Smooth muscle cell (in vitro differentiated cells): Measurements from ENCODE around the gene C3orf20. TPM values are rescaled to one million over a fixed set of nuclear protein-coding genes. Genes with fewer than 3 reads are reported as not detected.

Source experiments
- DNase-seq: peaks from one replicate; lab custom pipeline; 2025; ENCODE audit not compliant: unreplicated experiment; lab: John Stamatoyannopoulos, UW
- H2AFZ ChIP-seq: fragments of 200-600 bp; sonication (generic); 2 replicates; pipeline ENCODE4 v1.6.0; 2016; ENCODE audit warnings: antibody characterized with exemption, low read depth, mild to moderate bottlenecking
- H3F3A ChIP-seq: fragments of 200-600 bp; sonication (generic); 2 replicates; pipeline ENCODE4 v1.6.0; 2017; ENCODE audit warnings: antibody characterized with exemption, low read depth
- H3K27ac ChIP-seq: fragments of 200-600 bp; sonication (generic); 2 replicates; pipeline ENCODE4 v1.5.1; 2016; ENCODE audit warnings: low read depth, mild to moderate bottlenecking
- H3K27me3 ChIP-seq: fragments of 200-600 bp; sonication (generic); 2 replicates; pipeline ENCODE4 v1.6.1; 2016; ENCODE audit warnings: low read depth, mild to moderate bottlenecking
- H3K36me3 ChIP-seq: fragments of 200-600 bp; sonication (generic); 2 replicates; pipeline ENCODE4 v1.5.1; 2016; ENCODE audit warnings: low read depth
- H3K4me1 ChIP-seq: fragments of 200-600 bp; sonication (generic); 2 replicates; pipeline ENCODE4 v1.5.1; 2016; ENCODE audit warnings: low read depth
- H3K4me2 ChIP-seq: fragments of 200-600 bp; sonication (generic); 2 replicates; pipeline ENCODE4 v1.6.0; 2016; ENCODE audit warnings: mild to moderate bottlenecking
- H3K4me3 ChIP-seq: fragments of 200-600 bp; sonication (generic); 2 replicates; pipeline ENCODE4 v1.5.1; 2016; ENCODE audit warnings: mild to moderate bottlenecking
- H3K79me2 ChIP-seq: fragments of 200-600 bp; sonication (generic); 2 replicates; pipeline ENCODE4 v1.6.0; 2016; ENCODE audit warnings: low read depth, mild to moderate bottlenecking
- H3K9ac ChIP-seq: fragments of 200-600 bp; sonication (generic); 2 replicates; pipeline ENCODE4 v1.6.0; 2016; ENCODE audit warnings: low read depth
- H3K9me3 ChIP-seq: fragments of 200-600 bp; sonication (generic); replicated peaks from 2 replicates; pipeline ENCODE4 v1.5.1; 2016; ENCODE audit warnings: low read depth
- H4K20me1 ChIP-seq: fragments of 200-600 bp; sonication (generic); 2 replicates; pipeline ENCODE4 v1.6.0; 2016; ENCODE audit warnings: low read depth
- CTCF ChIP-seq: fragments of 200-600 bp; sonication (generic); IDR thresholded peaks from 2 replicates; pipeline ENCODE4 v1.5.1; 2017; ENCODE audit warnings: borderline replicate concordance, mild to moderate bottlenecking, antibody characterized with exemption; ENCODE audit not compliant: insufficient read depth, poor library complexity, severe bottlenecking
- WGBS: methylation state at CpG from one replicate; pipeline ENCODE4 v1.1.7; 2016; ENCODE audit warnings: low lambda C conversion rate; 5-methylcytosine and 5-hydroxymethylcytosine counted together
- polyA plus RNA-seq: library from polyadenylated mRNA; unstranded; fragments of >200 nt; fragmentation: Nextera tagmentation; extraction: Ambion mirVana; gene quantifications from 2 replicates; pipeline ENCODE4 v1.2.1, GENCODE V29; 2016
- total RNA-seq: library from RNA; depleted of rRNA; stranded (reverse); fragments of >200 nt; gene quantifications from 2 replicates; pipeline ENCODE4 v1.2.3, GENCODE V29; 2014

C3orf20 gene
- total and polyA plus RNA-seq, 2 experiments from 2014 or later, result not detected

- TF ChIP-seq CTCF, result no peak
- no peaks in the 10 kb centered on the region for H4K20me1 ChIP-seq
- 80% methylated on average over 11 of the region's 12 CpGs for WGBS
- no peak overlapping the region for H3K4me2 ChIP-seq
- no peak for DNase-seq
- H3K36me3 ChIP-seq, result no peaks in the 10 kb centered on the region
- H3K27ac ChIP-seq, result no peak overlapping the region
- H2AFZ ChIP-seq, result no peak overlapping the region
- H3K27me3 ChIP-seq, result peaks cover 15% of the 10 kb centered on the region
- H3F3A ChIP-seq, result no peaks in the 10 kb centered on the region
- H3K79me2 ChIP-seq, result no peaks in the 10 kb centered on the region
- no peak overlapping the region for H3K9ac ChIP-seq
- H3K4me3 ChIP-seq, result no peak overlapping the region
- no peaks in the 10 kb centered on the region for H3K9me3 ChIP-seq
- H3K4me1 ChIP-seq, result no peaks in the 10 kb centered on the region
Measured at GRCh38 chr3:14803981-14804834, 129.3 kb downstream of the C3orf20 start.

- H3K9me3 ChIP-seq, result no peaks in the 10 kb centered on the region
Measured at GRCh38 chr3:14804835-14805780, 130.2 kb downstream of the C3orf20 start.

GRCh38 chr3:14805961-14806537 lies 131.1 kb downstream of the C3orf20 start:
- Histone ChIP-seq H3K4me2 (no peak overlapping the region), H3K9ac (no peak overlapping the region), H3F3A (no peaks in the 10 kb centered on the region), H4K20me1 (no peaks in the 10 kb centered on the region), H3K4me3 (no peak overlapping the region), H3K79me2 (no peaks in the 10 kb centered on the region), H3K4me1 (peaks cover 6% of the 10 kb centered on the region), H3K27me3 (peaks cover 31% of the 10 kb centered on the region), H3K27ac (no peak overlapping the region), H3K9me3 (no peaks in the 10 kb centered on the region), H2AFZ (no peak overlapping the region), H3K36me3 (no peaks in the 10 kb centered on the region)
- no peak for DNase-seq
- 80% methylated on average over 4 of the region's 4 CpGs for WGBS
- TF ChIP-seq CTCF, result no peak

More at GRCh38 chr3:14804835-14805780, 130.2 kb downstream of the C3orf20 start:
- no peaks in the 10 kb centered on the region for H3K79me2 ChIP-seq
- H3K36me3 ChIP-seq, result no peaks in the 10 kb centered on the region
- H2AFZ ChIP-seq, result no peak overlapping the region
- no peaks in the 10 kb centered on the region for H4K20me1 ChIP-seq
- no peak overlapping the region for H3K4me3 ChIP-seq
- TF ChIP-seq CTCF, result no peak
- no peak overlapping the region for H3K4me2 ChIP-seq
- H3K9ac ChIP-seq, result no peak overlapping the region
- no peak overlapping the region for H3K27ac ChIP-seq
- peaks cover 4% of the 10 kb centered on the region for H3K4me1 ChIP-seq
- H3F3A ChIP-seq, result no peaks in the 10 kb centered on the region
- peaks cover 24% of the 10 kb centered on the region for H3K27me3 ChIP-seq
- no peak for DNase-seq
- 67% methylated on average over 7 of the region's 7 CpGs for WGBS
